ENCODE measurements around the gene AGL. TPM values are rescaled to one million over a fixed set of nuclear protein-coding genes. Genes with fewer than 3 reads are reported as not detected.

AGL gene
- total RNA-seq, 2 experiments from 2014 or later: 12.2 to 20.6 TPM

DNA sequence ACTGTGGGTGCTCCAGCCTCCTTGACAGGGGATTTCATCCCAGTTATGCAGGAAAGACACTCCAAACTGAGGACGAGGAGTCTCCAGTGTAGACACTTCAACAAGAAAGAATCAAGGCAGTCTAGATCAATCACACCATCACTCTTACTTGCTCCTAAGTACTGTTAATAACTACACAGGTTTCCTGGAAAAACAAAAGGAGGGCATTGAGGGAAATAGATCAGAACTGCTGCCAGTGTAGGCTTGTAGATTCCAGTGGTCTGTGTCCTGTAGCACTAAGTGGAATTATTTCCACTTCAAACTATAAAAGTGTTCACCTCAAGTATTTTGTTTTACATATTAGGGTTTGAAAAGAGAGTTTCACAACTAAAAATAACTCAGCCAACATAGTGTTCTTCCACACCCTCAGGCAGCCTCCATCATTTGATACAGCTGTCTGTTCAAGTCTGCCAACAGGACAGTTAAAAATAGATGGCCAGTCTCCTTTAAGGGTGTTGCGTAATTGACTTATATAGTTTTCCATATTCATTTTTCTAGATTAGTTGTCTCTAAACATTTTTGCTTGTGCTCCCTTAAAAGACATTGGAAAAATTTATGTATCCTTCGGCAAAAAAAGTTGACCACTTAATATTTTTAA, 32.0 kb upstream of the AGL start:
- Histone ChIP-seq H3K79me2 (ENCODE audit: insufficient read depth, low read depth, low read length) (no peaks in the 10 kb centered on the region), H3K27ac (ENCODE audit: low read depth, low read length, poor library complexity, severe bottlenecking) (no peak overlapping the region), H3K4me3 (ENCODE audit: low read depth, low read length, poor library complexity, severe bottlenecking) (no peak overlapping the region), H3K4me2 (ENCODE audit: low read length) (no peak overlapping the region), H3K9me3 (ENCODE audit: low read length) (no peaks in the 10 kb centered on the region), H2AFZ (ENCODE audit: low read length) (no peak overlapping the region), H4K20me1 (ENCODE audit: insufficient read depth, low read length) (no peaks in the 10 kb centered on the region), H3K9me2 (ENCODE audit: insufficient read depth, low read length) (no peaks in the 10 kb centered on the region), H3K36me3 (ENCODE audit: insufficient read depth, low read length) (no peaks in the 10 kb centered on the region), H3K4me1 (ENCODE audit: insufficient read depth, low read length, poor library complexity, severe bottlenecking) (peaks cover 12% of the 10 kb centered on the region)
- TF ChIP-seq, protein P1, sequence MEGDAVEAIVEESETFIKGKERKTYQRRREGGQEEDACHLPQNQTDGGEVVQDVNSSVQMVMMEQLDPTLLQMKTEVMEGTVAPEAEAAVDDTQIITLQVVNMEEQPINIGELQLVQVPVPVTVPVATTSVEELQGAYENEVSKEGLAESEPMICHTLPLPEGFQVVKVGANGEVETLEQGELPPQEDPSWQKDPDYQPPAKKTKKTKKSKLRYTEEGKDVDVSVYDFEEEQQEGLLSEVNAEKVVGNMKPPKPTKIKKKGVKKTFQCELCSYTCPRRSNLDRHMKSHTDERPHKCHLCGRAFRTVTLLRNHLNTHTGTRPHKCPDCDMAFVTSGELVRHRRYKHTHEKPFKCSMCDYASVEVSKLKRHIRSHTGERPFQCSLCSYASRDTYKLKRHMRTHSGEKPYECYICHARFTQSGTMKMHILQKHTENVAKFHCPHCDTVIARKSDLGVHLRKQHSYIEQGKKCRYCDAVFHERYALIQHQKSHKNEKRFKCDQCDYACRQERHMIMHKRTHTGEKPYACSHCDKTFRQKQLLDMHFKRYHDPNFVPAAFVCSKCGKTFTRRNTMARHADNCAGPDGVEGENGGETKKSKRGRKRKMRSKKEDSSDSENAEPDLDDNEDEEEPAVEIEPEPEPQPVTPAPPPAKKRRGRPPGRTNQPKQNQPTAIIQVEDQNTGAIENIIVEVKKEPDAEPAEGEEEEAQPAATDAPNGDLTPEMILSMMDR (conservative IDR thresholded peaks at IDR 0.05; ENCODE audit: low read length): no peak
- no peak for TF ChIP-seq EZH2phosphoT487 (IDR thresholded peaks at IDR 0.05; ENCODE audit: borderline replicate concordance, low read depth, low read length)
- intact Hi-C loops (cut with micrococcal nuclease; ENCODE audit: unreplicated experiment): no loop called here
- no TSS peak for BruUV-seq (replicated peaks)
- CTCF ChIA-PET (ENCODE audit: unreplicated experiment): no interaction called here
- DNase-seq (ENCODE audit: low spot score): no peak
- POLR2A ChIA-PET: interaction anchor here (1.2 to 1.5 kb wide), 2 partner anchors 9 to 31 kb away, joined by 3 to 4 read pairs; no protein-coding TSS in a partner anchor

DNA sequence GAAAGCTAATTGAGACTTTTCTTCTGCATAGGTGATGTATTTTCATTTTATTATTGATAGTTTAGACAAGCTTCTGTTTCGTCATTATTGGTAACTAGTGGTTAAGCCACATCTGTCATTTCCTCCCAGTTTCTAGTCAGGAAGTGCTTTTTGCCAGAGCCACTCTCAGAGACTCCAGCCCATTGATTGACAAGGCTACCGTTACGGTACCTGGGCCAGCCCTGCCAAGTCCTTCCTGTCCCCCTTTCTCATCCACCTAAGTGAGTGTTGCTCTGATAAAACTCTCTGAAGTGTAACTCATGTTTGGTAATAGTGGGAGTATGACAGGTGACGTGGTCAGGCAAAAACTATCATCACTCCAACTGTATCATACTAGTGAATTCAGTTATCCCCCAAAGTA, 29.6 kb upstream of the AGL start:
- Histone ChIP-seq H3K9me3 (ENCODE audit: low read length) (0 out of 2 replicates have a peak, but pooled peaks cover 5% of the 10 kb centered on the region), H3K4me1 (ENCODE audit: insufficient read depth, low read length, poor library complexity, severe bottlenecking) (peaks cover 12% of the 10 kb centered on the region), H3K79me2 (ENCODE audit: insufficient read depth, low read depth, low read length) (no peaks in the 10 kb centered on the region), H3K27ac (ENCODE audit: low read depth, low read length, poor library complexity, severe bottlenecking) (no peak overlapping the region), H3K4me3 (ENCODE audit: low read depth, low read length, poor library complexity, severe bottlenecking) (no peak overlapping the region), H3K9me2 (ENCODE audit: insufficient read depth, low read length) (no peaks in the 10 kb centered on the region), H3K4me2 (ENCODE audit: low read length) (peak overlapping the region; percentile 31; the same call in 1 of the 2 replicates), H2AFZ (ENCODE audit: low read length) (peak overlapping the region; percentile 83), H3K36me3 (ENCODE audit: insufficient read depth, low read length) (no peaks in the 10 kb centered on the region), H4K20me1 (ENCODE audit: insufficient read depth, low read length) (no peaks in the 10 kb centered on the region)
- CTCF ChIA-PET (ENCODE audit: unreplicated experiment): no interaction called here
- DNase-seq (ENCODE audit: low spot score): peak; percentile 34
- BruUV-seq (replicated peaks): no TSS peak
- intact Hi-C loops (cut with micrococcal nuclease; ENCODE audit: unreplicated experiment): no loop called here
- no peak for TF ChIP-seq EZH2phosphoT487 (IDR thresholded peaks at IDR 0.05; ENCODE audit: borderline replicate concordance, low read depth, low read length)
- TF ChIP-seq, protein P1 (conservative IDR thresholded peaks at IDR 0.05; ENCODE audit: low read length): no peak
- POLR2A ChIA-PET: interaction anchor here (0.6 to 0.7 kb wide), 2 partner anchors 23 to 24 kb away, joined by 3 to 4 read pairs; no protein-coding TSS in a partner anchor

DNA sequence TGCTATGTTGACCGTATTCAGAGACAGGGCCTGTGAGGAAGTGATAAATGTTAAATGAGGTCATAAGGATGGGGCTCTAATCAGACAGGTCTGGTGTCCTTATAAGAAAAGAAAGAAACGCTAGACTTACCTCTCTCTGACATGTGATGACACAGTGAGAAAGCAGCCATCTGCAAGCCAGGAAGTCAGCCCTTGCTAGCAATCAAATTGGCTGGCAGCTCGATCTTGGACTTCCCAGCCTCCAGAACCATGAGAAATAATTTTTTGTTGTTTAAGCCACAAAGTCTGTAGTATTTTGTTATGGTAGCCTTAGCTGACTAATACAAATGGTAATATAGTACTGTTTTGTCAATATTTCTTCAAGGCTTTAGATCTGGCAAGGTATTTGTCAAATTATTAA, 25.1 kb upstream of the AGL start:
- Histone ChIP-seq H3K9me3 (ENCODE audit: low read length) (0 out of 2 replicates have a peak, but pooled peaks cover 6% of the 10 kb centered on the region), H3K27ac (ENCODE audit: low read depth, low read length, poor library complexity, severe bottlenecking) (no peak overlapping the region), H2AFZ (ENCODE audit: low read length) (no peak overlapping the region), H3K36me3 (ENCODE audit: insufficient read depth, low read length) (no peaks in the 10 kb centered on the region), H3K4me2 (ENCODE audit: low read length) (no peak overlapping the region), H3K4me3 (ENCODE audit: low read depth, low read length, poor library complexity, severe bottlenecking) (no peak overlapping the region), H3K79me2 (ENCODE audit: insufficient read depth, low read depth, low read length) (no peaks in the 10 kb centered on the region), H3K4me1 (ENCODE audit: insufficient read depth, low read length, poor library complexity, severe bottlenecking) (peaks cover 12% of the 10 kb centered on the region), H3K9me2 (ENCODE audit: insufficient read depth, low read length) (no peaks in the 10 kb centered on the region), H4K20me1 (ENCODE audit: insufficient read depth, low read length) (no peaks in the 10 kb centered on the region)
- TF ChIP-seq, protein P1 (conservative IDR thresholded peaks at IDR 0.05; ENCODE audit: low read length): no peak
- TF ChIP-seq EZH2phosphoT487 (IDR thresholded peaks at IDR 0.05; ENCODE audit: borderline replicate concordance, low read depth, low read length): no peak
- intact Hi-C loops (cut with micrococcal nuclease; ENCODE audit: unreplicated experiment): no loop called here
- POLR2A ChIA-PET: no interaction called here
- no TSS peak for BruUV-seq (replicated peaks)
- CTCF ChIA-PET (ENCODE audit: unreplicated experiment): no interaction called here
- no peak for DNase-seq (ENCODE audit: low spot score)

Measured in OCI-LY7 (cell line).